NCI-H1092 treated with DMSO at 0.1 percent for 48 hours (cell line): Measurements from ENCODE around the gene WWTR1.

ENCODE experiments used
- DNase-seq: peaks from one replicate; lab custom pipeline; 2025; lab: John Stamatoyannopoulos, UW

WWTR1 gene

DNA sequence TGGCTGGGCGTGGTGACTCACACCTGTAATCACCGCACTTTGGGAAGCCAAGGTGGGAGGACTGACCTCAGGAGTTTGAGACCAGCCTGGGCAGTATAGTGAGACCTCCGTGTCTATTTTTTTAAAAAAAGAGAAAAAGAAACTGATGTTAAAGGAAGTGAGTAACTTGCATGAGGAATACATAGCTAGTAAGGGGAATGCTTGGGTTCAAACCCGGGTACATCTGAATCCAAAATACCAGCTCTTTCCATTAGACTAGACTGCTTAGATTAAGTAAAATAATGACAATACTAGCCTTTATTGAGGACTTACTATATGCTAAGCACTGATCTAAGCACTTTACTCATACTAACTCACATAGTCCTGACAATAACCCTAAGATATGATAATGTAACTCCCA, 160.9 kb downstream of the WWTR1 start:
- no peak for DNase-seq

DNA sequence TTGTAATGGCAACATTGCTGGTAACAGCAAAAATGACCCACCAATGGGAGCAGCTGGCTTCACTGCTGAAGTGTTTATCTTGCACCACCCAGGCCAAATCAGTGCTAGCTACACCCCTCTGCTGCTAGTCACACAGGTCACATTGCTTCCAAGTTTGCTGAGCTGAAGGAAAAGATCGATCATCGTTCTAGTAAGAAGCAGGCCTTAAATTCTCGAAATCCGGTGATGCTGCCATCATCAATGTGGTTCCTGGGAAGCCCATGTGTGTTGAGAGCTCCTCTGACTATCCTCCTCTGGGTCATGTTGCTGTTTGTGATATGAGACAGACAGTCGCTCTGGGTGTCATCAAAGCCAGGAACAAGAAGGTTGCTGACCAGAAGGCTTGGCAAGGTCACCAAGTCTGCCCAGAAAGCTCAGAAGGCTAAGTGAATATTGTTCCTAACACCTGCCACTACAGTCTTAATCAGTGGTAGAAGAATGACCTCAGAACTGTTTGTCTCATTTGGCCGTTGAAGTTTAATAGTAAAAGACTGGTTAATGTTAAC, 162.2 kb downstream of the WWTR1 start:
- DNase-seq = no peak

DNA sequence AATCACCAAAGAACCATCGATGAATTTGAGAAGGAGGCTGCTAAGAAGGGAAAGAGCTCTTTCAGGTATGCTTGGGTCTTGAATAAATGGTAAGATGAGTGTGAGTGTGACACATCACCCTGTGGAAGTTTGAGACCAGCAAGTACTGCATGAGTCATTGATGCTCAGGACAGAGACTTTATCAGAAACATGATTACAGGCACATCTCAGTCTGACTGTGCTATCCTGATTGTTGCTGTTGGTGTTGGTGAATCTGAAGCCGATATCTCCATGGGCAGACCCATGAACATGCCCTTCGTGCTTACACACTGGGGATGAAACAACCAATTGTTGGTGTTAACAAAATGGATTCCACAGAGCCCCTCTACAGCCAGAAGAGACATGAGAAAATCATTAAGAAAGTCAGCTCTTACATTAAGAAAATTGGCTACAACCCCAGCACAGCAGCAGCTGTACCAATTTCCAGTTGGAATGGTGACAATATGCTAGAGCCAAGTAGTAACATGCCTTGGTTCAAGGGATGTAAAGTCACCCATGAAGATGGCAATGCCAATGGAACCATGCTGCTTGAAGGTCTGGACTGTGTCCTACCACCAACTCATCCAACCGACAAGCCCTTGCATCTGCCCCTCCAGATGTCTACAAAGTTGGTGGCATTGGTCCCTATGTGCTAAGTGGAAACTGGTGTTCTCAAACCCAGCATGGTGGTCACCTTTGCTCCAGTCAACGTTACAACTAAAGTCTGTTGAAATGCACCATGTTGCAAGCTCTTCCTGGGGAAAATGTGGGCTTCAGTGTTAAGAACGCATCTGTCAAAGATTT, 162.9 kb downstream of the WWTR1 start:
- no peak for DNase-seq

DNA sequence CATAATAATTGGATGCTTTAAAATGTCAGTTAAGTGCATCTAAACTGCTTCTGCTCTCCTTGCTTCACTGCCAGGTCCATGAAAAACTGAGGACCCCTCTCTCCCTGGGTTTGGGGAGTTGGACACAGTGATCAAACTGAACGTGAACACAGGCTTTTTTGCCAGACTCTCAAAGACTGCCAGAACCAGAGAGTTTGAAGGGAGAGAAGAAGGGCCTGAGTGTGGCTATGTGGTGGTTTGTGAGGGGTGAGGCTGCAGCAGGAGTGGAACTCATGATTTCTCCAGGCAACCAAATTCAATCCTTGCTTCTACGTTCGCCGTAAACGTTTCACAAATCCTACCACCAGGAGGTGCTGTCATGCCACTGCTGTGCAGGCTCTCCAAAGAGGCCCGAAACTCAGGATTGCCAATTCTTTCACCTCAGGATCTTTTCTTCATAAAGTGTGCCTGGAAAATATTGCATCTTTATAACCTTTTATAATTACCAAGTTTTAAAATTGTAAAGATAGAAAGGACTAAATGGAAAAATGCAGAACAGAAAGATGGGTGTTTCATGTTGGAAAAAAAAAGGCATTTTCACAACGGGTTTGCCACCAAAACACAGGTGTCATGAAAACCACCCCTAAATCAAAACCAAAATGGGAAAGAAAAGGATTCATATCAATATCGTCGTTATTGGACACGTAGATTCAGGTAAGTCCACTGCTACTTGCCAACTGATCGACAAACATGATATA, 163.6 kb downstream of the WWTR1 start:
- peak; percentile 30 for DNase-seq

DNA sequence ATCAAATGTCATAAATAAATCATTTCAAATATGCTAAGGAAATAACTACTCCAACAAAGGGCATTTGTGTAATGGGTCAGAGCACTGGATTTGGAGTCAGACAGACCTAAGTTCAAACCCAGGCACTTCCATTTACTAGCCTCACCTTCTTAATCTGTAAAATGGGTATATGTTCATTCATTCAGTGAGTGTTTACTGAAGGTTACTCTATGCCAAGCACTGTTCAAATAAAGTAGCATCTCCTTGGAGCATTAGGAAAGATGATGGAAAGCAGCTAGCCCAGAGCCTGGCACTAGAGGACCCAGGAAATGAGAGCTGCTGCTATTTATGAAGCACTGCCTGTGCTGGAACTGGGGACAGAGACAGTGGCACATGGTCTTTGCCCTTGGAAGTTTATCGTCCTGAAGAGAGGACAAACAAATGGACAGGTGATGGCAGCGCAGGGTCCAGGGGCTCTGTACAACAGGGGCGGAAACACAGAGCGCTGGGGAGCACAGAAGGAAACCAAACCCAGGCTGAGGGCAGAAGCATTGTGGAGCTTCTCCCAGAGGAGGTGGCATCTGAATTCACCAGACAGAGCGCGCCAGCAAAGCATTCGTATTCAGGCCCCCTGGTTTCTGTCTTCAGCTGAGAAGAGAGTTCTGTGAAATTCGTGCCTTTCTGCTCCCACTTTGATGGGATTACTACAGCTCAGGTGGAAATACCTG, 164.4 kb downstream of the WWTR1 start:
- DNase-seq = no peak

DNA sequence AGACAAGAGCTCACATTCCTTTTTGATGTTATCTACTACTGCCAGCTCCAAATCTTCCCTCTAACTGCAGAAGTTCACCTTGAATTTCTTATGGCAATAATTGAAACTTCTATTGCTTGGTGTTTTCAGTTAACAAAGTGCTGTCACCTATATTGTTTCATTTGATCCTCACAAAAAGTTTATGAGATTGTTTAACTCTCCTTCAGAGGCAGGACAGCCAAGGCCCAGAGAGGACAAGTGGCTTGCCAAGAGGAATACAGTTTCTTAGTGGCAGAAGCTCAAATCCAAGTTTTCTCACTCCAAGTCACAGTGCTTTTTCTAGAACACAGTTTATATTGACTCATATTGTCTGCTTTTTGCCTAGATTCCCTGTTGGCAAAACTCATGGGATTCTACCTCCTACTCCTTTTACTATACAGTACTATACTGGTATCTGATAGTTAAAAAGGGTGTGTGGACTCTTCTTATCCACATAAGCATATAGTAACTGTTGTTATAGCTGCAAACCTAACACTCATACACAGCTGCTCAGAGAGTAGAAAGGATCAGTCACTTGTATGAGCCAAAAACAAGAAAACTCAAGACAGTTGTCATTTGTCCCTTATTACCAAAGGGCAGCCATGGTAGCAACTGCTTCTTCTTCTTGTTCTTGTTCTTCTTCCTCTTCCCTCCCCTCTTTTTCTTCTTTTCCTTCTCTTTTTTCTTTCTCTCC, 167.4 kb downstream of the WWTR1 start:
- no peak for DNase-seq

DNA sequence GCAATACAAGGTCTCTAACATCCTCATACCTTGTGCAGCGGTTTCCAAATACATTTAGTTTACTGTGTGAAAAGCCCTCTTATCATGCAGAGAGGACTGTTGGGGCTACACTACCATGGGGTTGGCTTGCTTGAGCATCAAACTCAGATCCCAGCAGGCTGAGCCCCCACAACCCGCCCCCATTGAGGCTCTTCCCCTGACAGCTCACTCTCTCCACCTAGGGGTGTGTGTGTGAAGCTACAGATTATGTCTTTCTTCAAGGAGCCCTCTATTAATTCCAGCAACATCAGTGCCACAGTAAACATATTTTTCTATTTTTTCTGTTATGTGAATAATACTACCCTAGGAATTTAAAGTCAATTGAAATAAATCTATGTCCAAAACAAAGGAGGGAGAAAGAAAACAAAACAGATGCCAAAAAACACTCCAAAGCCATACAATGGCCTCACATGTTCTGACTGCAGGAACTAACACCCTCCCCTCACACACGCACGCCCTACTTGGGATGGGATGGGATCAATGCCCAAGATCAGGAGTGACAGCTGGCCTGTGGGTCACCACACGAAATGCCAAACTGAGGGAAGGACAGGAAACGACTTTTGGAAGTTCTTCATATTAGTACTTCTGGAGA, 168.7 kb downstream of the WWTR1 start:
- peak; percentile 12 for DNase-seq

DNA sequence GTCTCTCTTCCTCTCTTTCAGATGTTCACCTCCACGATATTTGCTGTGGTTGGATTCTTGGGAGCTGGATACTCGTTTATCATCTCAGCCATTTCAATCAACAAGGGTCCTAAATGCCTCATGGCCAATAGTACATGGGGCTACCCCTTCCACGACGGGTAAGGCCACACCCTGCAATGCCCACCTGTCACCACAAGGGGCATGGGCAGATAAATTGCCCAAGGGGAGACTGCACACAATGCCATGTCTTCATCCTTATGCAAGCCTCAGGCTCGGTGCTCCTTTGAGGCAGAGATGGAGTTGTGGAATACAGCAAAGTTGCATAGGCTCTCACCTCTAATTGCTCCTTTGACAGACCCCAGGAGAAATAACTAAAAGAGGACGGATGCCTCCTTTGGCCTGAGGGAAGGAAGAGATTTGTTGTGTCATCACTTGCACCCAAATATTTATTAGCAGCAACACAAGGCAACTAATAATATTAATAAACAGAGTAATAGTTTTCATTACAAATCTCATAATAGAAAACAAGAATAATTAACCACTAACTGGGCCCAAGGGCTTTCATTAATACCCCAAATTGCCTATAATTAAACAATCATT, 170.1 kb downstream of the WWTR1 start:
- no peak for DNase-seq

DNA sequence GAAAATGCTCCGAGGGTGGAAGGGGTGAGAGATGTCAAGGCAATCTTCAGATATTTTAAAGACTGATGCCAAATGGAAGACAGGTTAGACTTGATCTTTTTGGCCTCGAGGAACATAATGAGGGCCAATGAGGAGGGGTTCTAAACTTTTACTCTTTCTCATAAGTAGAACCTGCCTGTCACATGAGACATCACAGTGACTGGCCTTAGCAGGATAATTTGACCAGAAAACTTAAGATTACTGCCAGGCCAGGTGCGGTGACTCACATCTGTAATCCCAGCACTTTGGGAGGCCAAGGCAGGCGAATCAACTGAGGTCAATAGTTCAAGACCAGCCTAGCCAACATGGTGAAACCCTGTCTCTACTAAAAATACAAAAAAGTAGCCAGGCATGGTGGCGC, 171.1 kb downstream of the WWTR1 start:
- DNase-seq = no peak

DNA sequence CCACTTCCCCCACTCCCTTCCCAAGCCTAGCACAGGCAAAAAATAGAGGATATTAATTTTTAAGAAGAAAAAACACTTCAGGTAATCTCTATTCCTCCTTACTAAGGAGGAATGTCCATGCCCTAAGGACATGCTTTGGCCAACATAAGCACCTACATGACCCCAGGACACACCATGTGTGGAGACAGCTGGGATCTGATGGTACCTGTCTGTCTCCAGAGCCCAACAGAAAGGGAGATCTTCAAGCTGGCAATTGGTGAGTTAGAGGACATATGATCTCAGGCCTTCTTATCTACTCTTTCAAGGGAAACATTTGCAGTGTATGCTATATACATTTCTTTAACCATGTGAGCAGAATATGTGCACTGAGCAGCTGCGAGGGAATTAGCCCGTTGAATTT, 176.3 kb downstream of the WWTR1 start:
- DNase-seq = no peak

DNA sequence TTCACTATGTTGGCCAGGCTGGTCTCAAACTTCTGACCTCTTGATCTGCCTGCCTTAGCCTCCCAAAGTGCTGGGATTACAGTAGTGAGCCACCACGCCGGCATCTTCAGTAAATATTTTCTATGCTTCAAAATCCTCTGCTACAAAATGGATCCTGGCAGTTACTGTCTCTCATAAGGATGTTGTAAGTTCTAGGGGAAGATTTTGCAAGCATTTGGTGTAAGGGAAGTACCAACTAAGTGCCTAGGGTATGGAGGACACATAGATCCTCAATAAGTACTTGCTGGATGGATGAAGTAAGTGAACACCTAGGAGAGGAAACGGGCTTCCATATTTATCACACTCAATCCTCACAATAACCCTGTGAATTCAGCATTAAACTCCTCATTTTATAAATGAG, 176.8 kb downstream of the WWTR1 start:
- DNase-seq = no peak

DNA sequence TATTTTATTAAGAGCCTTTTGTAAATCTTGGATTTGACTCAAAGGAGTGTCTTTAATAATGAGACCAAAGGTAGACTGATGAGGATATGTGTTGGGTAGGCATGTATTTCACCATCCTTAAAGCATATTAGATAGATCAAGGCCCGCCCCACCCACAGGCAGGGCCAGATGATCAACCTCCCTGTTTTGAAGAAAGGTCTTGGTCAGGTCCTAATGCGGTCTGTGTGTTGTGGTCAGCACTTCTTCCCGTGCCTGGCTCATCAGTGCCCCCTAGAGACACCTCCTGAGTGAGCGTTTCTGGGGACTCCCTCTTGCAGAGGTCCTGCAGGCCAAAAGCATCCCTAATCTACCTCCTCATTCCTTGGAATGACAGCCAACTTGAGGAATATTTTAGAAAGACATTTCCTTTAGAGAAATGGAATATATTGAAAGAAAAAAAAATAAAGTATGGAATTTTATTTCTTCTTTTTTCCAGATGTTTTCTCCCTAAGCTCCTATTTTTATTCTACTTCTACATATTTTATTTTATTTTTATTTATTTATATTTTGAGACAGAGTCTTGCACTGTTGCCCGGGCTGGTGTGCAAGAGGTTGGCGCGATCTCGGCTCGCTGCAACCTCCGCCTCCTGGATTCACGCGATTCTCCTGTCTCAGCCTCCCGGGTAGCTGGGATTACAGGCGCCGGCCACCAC, 177.4 kb downstream of the WWTR1 start:
- DNase-seq = peak; percentile 72

DNA sequence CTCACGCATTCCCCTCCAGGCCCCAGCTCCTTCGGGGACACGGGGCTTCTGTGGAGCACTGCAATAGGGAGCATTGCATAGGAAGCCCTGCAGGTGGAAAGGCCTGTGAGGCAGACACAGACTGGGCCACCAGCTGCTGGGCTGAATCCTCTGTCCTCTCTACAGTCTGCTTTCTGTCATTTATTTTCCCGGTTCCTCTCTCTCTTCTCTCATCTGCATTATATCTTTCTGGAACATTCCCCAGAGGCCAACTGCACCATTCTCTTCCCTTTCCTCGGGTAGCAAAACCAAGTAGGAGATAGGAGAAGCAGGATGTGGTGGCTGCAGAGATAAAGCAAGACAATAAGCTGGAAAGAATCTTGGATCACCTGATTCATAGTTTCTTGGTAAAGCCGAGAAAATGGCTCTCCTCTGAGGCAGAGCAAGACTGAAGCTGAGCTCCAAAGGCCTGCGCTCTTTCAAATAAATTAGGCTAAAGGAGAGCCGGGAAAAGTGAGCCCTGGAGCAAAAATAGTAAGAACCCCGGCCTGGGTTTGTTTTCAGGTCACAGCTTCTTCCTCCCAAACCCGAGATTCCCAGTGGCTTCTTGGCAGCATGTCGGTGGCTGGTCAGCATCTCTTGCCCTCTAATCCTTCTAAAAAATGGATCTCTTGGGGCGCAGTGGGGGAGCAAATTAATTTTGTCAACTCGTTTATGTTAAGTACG, 178.1 kb downstream of the WWTR1 start:
- DNase-seq = no peak

DNA sequence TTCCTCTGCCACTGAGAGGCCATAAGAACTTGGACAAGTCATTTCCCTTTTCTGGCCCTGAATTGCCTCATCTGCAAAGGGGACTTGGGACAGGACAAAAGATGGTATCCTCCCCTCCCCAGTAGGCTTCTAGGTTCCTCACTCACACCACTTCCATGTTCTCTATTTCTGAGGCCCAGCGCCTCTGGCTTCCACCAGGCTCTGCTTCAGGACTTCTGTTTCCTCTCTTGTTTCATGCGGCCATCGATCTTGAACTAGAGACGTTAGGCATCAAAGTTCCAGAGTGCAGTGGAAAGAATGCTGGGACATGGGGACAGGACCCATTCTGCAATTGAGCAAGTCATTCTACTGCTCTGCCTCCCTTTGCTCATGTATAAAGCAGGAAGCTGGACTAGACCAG, 181.6 kb downstream of the WWTR1 start:
- no peak for DNase-seq

DNA sequence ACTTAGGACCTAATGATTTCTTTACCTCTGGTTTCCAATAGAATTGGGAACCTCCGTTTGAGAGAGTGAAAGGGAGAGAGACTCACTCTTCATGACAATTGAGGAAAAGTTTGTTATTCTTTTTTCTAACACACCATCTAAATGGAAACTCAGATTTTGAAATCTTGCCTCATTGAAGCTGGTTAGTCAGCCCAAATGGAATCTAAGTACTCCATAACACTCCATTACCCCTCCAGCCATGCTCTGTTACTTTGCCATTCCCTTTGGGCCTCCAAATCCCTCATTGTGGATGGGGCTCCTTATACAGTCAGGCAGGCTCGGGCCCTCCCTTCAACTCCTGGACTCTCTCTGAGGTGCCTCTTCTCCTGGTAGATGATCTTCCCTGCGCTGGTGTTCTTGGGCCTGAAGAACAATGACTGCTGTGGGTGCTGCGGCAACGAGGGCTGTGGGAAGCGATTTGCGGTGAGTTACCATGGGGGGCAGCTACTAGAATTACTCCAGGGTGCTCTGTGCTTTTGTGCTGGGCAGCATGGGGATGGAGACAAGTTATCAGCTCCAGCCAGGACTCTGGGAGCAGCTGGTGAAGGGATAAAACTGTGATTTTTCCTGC, 182.3 kb downstream of the WWTR1 start:
- no peak for DNase-seq

DNA sequence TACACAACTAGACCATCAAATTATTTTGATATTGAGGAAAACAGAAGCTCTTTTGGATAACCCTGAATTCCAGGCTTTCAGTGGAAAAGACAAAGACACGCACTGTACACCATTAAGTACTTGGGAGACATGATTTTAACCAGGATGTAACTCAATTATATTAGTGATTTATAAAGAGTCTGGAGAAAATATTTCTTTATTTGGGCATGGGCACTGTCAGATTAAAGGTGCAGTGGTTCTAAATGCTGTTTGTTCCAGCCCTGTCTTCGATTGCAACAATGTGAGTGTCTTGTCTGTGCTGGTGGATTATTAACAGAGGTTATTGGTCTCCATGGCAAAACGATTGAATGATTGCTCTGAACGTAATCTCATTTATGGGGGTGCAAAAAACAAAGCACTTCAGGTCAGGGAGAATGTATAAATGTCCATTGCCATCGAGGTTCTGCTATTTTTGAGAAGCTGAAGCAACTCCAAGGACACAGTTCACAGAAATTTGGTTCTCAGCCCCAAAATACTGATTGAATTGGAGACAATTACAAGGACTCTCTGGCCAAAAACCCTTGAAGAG, 183.5 kb downstream of the WWTR1 start, which contains the start of gene TM4SF4:
Gene TM4SF4 (plus strand): TSS at position 448 of the 568 bp plus-strand sequence. CDS start 181 bp downstream, outside the sequence.
- DNase-seq = no peak

DNA sequence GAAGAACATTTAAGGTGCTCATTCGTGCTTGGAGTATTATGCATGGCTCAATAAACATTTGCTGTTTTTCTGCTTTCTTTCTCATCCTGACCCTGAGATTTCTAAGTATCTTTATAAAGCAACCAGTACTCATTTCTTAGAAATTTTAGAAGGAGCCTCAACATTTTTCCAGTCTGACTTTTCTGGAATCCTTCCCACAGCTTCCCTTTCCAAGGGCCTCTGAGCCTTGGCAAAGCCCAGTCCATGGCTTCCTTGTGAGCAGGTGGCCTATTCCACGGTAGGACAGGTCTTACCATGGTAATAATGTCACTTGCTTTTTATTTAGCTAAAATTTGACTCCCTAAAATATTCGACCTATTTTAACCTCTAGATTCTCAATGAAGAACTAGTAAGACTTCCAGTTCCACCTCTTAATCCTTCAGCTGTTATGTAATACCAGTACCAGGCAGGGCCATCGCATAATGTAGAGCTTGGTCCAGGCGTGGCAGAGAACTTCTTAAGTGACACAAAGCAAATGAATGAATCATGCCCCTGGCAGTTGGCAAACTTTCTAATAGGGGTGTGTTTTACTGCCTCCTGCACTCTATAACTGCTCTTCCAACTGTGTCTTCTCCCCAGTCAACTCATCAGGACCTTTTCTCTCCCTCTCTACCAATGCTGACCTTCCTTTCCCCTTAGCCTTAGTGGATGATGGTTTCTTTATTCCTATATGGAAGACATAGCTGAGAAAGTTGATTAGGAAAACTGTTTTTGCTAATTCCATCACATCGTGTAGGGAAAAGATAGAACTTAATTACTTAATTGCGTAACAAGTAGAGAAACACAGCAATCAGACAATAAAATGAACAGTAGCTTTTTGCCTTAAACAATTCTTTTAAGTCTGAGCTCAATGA, 184.2 kb downstream of the WWTR1 start:
- DNase-seq = no peak
